ENCODE measurements around the gene ZDHHC1.

DNA sequence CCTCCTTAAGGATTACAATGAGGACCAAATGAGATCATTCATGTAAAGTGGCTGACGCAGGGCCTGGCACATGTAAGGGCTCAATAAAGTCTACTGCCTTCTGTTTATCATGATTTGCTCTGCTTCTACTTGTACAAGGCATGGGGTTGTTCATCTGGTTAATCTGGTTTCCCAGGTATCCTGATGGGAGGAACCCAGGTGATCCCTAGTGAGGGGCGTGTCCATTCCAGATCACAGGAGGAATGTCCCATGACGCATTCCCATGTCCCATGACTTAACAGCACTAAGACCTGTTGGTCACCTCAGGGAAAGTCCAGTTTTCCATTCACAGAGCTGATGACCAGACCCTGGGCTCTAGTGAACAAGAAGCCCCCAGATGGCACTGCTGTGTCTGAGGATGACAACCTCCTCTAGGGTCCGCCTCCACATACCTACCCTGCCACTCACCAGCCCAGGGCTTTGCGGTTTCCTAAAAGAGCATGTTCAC lies 11.5 kb downstream of the ZDHHC1 start:
- TF ChIP-seq, protein P1, sequence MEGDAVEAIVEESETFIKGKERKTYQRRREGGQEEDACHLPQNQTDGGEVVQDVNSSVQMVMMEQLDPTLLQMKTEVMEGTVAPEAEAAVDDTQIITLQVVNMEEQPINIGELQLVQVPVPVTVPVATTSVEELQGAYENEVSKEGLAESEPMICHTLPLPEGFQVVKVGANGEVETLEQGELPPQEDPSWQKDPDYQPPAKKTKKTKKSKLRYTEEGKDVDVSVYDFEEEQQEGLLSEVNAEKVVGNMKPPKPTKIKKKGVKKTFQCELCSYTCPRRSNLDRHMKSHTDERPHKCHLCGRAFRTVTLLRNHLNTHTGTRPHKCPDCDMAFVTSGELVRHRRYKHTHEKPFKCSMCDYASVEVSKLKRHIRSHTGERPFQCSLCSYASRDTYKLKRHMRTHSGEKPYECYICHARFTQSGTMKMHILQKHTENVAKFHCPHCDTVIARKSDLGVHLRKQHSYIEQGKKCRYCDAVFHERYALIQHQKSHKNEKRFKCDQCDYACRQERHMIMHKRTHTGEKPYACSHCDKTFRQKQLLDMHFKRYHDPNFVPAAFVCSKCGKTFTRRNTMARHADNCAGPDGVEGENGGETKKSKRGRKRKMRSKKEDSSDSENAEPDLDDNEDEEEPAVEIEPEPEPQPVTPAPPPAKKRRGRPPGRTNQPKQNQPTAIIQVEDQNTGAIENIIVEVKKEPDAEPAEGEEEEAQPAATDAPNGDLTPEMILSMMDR (IDR thresholded peaks at IDR 0.05): no peak
- TF ChIP-seq POLR2AphosphoS5 (IDR thresholded peaks at IDR 0.05): no peak
- TF ChIP-seq EP300 (IDR thresholded peaks at IDR 0.05): no peak

All from gastroesophageal sphincter (tissue), 3 donors.